ENCODE measurements around the gene SHB. TPM values are rescaled to one million over a fixed set of nuclear protein-coding genes. Genes with fewer than 3 reads are reported as not detected.
A peak's percentile ranks its signal among the peaks of the same experiment; 100 is the strongest.

Gene SHB
- total RNA-seq, 2 experiments from 2014 or later = 2.8 to 3.2 TPM

DNA sequence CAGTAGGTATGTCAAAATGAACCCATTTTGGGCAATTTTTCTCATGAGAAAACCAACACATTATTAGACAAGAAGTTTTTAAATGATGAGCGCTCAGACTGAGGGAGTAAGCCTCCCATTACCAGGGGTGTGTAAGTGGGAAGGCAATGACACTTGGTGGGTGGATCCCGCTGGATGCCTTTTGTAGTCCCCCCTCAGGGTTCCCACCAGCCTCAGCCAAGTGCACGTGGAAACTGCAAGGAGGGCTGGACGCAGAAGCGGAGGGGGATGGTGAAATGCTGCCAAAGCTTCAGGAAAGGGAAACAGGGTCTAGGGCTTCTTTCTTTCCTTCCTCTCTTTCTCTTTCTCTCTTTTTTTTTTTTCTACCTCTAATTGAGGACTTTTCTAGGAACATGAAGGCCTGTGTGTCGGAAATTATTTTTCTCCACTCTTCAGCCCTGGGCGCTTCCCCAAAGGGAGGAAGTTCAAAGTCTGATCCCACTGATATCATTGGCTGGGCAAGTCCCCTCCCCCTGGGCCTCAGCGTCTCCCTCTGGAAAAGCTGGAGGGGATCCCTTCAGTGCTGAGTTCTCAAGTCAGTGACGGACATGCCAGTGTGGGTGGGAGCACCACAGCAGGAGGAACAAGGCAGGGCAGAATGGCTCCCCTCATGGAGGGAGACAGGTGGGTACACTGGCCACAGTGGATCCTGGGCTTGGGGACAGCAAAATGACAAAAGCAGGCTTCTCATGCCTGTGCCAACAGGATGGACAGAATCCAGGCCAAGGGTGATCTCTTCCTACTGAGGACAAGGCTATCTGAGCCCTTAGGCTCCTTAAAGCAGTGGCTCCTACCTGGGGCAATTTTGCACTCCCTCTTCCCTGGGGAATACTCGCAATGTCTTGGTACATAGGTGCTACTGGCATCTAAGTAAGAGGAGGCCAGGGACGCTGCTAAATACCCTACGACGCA, 141.2 kb downstream of the SHB start:
- intact Hi-C loops (cut with micrococcal nuclease) = loop anchor here (10.0 kb wide), 1 partner anchor 357 kb away; no protein-coding TSS in a partner anchor
- POLR2A ChIA-PET = no interaction called here
- no peak overlapping the region for H3K27ac Mint-ChIP-seq
- H3K9me3 Mint-ChIP-seq = no peaks in the 10 kb centered on the region
- no peak overlapping the region for H3K4me3 Mint-ChIP-seq
- CTCF ChIA-PET = interaction anchor here (1.5 to 1.7 kb wide), 2 partner anchors 13 to 14 kb away, joined by 4 to 5 read pairs; no protein-coding TSS in a partner anchor
- no peaks in the 10 kb centered on the region for H3K36me3 Mint-ChIP-seq (ENCODE audit: low read depth)
- TF ChIP-seq, protein P1, sequence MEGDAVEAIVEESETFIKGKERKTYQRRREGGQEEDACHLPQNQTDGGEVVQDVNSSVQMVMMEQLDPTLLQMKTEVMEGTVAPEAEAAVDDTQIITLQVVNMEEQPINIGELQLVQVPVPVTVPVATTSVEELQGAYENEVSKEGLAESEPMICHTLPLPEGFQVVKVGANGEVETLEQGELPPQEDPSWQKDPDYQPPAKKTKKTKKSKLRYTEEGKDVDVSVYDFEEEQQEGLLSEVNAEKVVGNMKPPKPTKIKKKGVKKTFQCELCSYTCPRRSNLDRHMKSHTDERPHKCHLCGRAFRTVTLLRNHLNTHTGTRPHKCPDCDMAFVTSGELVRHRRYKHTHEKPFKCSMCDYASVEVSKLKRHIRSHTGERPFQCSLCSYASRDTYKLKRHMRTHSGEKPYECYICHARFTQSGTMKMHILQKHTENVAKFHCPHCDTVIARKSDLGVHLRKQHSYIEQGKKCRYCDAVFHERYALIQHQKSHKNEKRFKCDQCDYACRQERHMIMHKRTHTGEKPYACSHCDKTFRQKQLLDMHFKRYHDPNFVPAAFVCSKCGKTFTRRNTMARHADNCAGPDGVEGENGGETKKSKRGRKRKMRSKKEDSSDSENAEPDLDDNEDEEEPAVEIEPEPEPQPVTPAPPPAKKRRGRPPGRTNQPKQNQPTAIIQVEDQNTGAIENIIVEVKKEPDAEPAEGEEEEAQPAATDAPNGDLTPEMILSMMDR (IDR thresholded peaks at IDR 0.05) = no peak
- DNase-seq (no peak), ATAC-seq (no peak)
- peaks cover 2% of the 10 kb centered on the region for H3K4me1 Mint-ChIP-seq (ENCODE audit: low read depth)
- no peaks in the 10 kb centered on the region for H3K27me3 Mint-ChIP-seq

DNA sequence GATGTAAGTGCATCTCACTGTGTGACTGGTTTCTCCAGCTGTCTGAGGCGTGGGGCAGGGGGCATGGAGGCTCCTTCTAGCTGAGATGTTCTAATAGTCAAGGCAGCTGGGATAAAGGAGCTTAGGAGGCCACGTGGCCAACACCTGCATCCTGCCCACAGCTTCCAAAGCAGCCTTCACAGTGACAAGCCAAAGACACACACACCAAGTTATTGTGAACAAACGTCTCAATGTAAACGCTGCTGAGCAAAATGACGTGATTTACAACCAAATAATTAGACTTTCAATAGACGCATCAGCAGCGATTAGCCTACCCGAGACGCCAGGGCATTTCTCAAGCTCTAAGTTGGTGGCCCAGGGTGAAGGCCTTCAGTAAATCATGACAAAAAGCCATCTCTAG, 141.9 kb downstream of the SHB start:
- CTCF ChIA-PET = interaction anchor here (1.5 to 1.7 kb wide), 2 partner anchors 12 to 14 kb away, joined by 4 to 5 read pairs; no protein-coding TSS in a partner anchor
- intact Hi-C loops (cut with micrococcal nuclease) = loop anchor here (10.0 kb wide), 1 partner anchor 358 kb away; no protein-coding TSS in a partner anchor
- no peak for ATAC-seq
- POLR2A ChIA-PET = no interaction called here
- Mint-ChIP-seq H3K36me3 (ENCODE audit: low read depth) (no peaks in the 10 kb centered on the region), H3K27ac (no peak overlapping the region), H3K27me3 (no peaks in the 10 kb centered on the region), H3K9me3 (no peaks in the 10 kb centered on the region), H3K4me3 (no peak overlapping the region), H3K4me1 (ENCODE audit: low read depth) (peaks cover 2% of the 10 kb centered on the region)
- DNase-seq = no peak
- TF ChIP-seq, protein P1 (IDR thresholded peaks at IDR 0.05) = no peak

DNA sequence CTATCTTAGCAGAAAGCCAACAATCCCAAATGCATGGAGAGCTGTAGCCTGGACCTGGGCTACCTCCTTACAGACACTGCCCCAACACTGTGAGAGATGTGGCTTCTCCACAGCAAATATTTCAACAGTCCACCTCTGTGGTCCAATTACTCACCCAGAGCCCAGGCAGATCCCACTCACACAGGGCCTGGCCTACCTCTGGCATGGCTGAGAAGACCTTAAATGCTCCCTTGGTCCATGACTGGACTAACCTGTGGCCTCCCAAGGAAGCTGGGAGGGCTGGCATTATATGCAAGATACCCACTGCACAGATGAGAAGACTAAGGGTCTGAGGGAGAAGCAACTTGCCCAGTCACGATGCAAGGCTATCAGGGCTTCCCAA, 142.3 kb downstream of the SHB start:
- no peaks in the 10 kb centered on the region for H3K36me3 Mint-ChIP-seq (ENCODE audit: low read depth)
- peaks cover 2% of the 10 kb centered on the region for H3K4me1 Mint-ChIP-seq (ENCODE audit: low read depth)
- no peaks in the 10 kb centered on the region for H3K9me3 Mint-ChIP-seq
- no peak overlapping the region for H3K4me3 Mint-ChIP-seq
- DNase-seq (no peak), ATAC-seq (no peak)
- CTCF ChIA-PET = interaction anchor here (1.5 to 1.7 kb wide), 2 partner anchors 12 to 13 kb away, joined by 4 to 5 read pairs; no protein-coding TSS in a partner anchor
- H3K27ac Mint-ChIP-seq = no peak overlapping the region
- POLR2A ChIA-PET = no interaction called here
- intact Hi-C loops (cut with micrococcal nuclease) = loop anchor here (10.0 kb wide), 1 partner anchor 358 kb away; no protein-coding TSS in a partner anchor
- no peaks in the 10 kb centered on the region for H3K27me3 Mint-ChIP-seq
- TF ChIP-seq, protein P1 (IDR thresholded peaks at IDR 0.05) = no peak

DNA sequence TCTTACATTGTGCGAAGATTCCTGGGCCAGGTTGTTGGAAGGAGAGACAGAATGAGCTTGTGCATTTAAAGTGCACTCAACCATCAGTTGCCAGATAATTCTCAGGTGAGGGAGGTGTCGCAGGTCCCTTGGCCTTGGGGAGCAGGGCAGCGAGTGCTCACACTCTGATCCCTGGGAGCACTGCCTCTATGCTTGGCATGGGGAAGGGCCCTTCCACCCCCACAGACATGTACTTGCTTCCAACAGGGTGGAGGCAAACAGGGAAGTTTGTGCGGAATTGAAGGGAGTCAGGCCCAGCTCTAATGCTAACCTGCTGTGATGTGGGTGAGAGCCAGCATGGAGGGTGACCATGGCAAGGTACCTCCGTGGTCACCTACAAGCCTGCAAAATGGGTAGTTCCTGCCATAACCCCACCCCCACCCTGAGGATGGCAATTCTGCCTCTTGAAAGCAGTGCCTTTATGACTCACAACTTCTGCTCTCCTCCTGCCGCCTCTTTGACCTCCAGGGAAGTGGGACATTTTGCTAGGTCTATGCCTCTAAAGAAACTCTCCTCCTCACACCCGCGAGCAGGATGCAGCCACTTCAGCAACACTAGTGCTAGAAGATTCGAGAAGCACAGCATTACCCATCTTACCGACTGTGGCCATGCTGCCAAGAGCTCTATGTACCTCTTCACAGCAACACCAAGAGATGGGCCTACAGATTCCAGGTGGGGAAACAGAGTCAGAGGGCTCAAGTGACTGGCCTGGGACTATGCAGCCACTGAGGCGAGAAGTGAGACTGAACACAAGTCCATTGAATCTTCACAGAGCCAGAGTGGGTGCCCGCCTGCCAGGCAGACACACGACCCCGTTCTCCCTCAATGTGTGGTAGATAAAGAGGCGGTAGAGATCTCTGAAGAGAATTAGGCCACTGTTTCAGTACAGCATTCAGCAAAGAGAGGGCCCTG, 143.0 kb downstream of the SHB start:
- Mint-ChIP-seq H3K36me3 (ENCODE audit: low read depth) (no peaks in the 10 kb centered on the region), H3K27ac (no peak overlapping the region), H3K4me3 (no peak overlapping the region), H3K9me3 (no peaks in the 10 kb centered on the region), H3K4me1 (ENCODE audit: low read depth) (peaks cover 2% of the 10 kb centered on the region), H3K27me3 (no peaks in the 10 kb centered on the region)
- peak; percentile 47 for ATAC-seq
- intact Hi-C loops (cut with micrococcal nuclease) = loop anchor here (10.0 kb wide), 1 partner anchor 359 kb away; no protein-coding TSS in a partner anchor
- TF ChIP-seq, protein P1 (IDR thresholded peaks at IDR 0.05) = no peak
- ChIA-PET POLR2A (no interaction called here), CTCF (interaction anchor here (1.4 to 1.7 kb wide), 3 partner anchors 11 to 162 kb away, joined by 4 to 5 read pairs (median 4); no protein-coding TSS in a partner anchor)
- DNase-seq = peak; percentile 12
